ENCODE measurements around the gene SLC26A1. TPM values are rescaled to one million over a fixed set of nuclear protein-coding genes. Genes with fewer than 3 reads are reported as not detected.

Gene SLC26A1
- total RNA-seq, 1 experiment from 2014 or later: 0.09 TPM

- DNase-seq: no peak
- Histone ChIP-seq H2AFZ (ENCODE audit: low read length) (no peak overlapping the region), H3K9ac (ENCODE audit: extremely low read depth, insufficient read length, low read length) (no peak overlapping the region), H3K18ac (ENCODE audit: insufficient read length, low read depth, low read length) (no peak overlapping the region), H3K79me1 (ENCODE audit: insufficient read depth, low read depth, low read length, poor library complexity, severe bottlenecking) (no peaks in the 10 kb centered on the region), H3K4me1 (ENCODE audit: insufficient read depth, low read length) (no peaks in the 10 kb centered on the region), H3K27ac (ENCODE audit: insufficient read length, low read depth, low read length) (no peak overlapping the region), H2BK120ac (ENCODE audit: low read depth, low read length, poor library complexity, severe bottlenecking) (no peak overlapping the region), H4K5ac (ENCODE audit: insufficient read length, low read depth, low read length) (no peak overlapping the region), H3K79me2 (ENCODE audit: insufficient read depth, low read length) (no peaks in the 10 kb centered on the region), H2BK12ac (ENCODE audit: insufficient read length, low read depth, low read length) (no peak overlapping the region), H4K91ac (ENCODE audit: insufficient read length, low read depth, low read length) (no peak overlapping the region), H3K56ac (ENCODE audit: insufficient read length, low read depth, low read length) (no peak overlapping the region), H4K8ac (replicated peaks; ENCODE audit: insufficient read length, low read depth, low read length) (no peak overlapping the region), H3K14ac (ENCODE audit: insufficient read depth, low read length) (no peak overlapping the region), H4K20me1 (ENCODE audit: control insufficient read depth, insufficient read depth, insufficient read length) (no peaks in the 10 kb centered on the region), H2BK20ac (ENCODE audit: low read depth, low read length, poor library complexity, severe bottlenecking) (no peak overlapping the region), H3K9me3 (ENCODE audit: control insufficient read depth, low read depth, low read length) (no peaks in the 10 kb centered on the region), H2BK5ac (ENCODE audit: insufficient read length, low read length) (no peak overlapping the region), H3K4me2 (ENCODE audit: insufficient read depth, insufficient read length, low read length) (no peak overlapping the region), H3K23ac (ENCODE audit: insufficient read length, low read depth, low read length) (no peak overlapping the region), H3K27me3 (ENCODE audit: insufficient read depth, low read length) (peaks cover 41% of the 10 kb centered on the region; the same call in 1 of the 2 replicates), H2BK15ac (ENCODE audit: low read depth, low read length) (no peak overlapping the region), H3K4ac (ENCODE audit: low read depth, low read length) (no peak overlapping the region), H3K23me2 (ENCODE audit: insufficient read length, low read depth, low read length, poor library complexity, severe bottlenecking) (peaks cover 11% of the 10 kb centered on the region), H2AK5ac (ENCODE audit: insufficient read length, low read length) (no peak overlapping the region), H3T11ph (ENCODE audit: low read length) (no peak overlapping the region)
- Mint-ChIP-seq H3K4me3 (no peak overlapping the region), H3K9me3 (peaks cover 0 to 2% of the 10 kb centered on the region in 2 experiments; a peak in 1 of 5 replicates), H3K27ac (no peak overlapping the region), H3K27me3 (ENCODE audit: low read depth) (peaks cover 83% of the 10 kb centered on the region), H3K36me3 (ENCODE audit: insufficient read depth in 1 of 3, low read depth in 3 of 3) (no peaks in the 10 kb centered on the region), H3K4me1 (peaks cover 2 to 4% of the 10 kb centered on the region in 2 experiments; a peak in 2 of 4 replicates)
- TF ChIP-seq CTCF (conservative IDR thresholded peaks at IDR 0.05): no peak
- WGBS (ENCODE audit: extremely low coverage, insufficient read length, low lambda C conversion rate): no CpG with 5 or more reads among the region's 15 CpGs
Measured at GRCh38 chr4:1000686-1001260, 7.6 kb upstream of the SLC26A1 start.

Data from H9 (cell line).